Large intestine (tissue), 3 donors: Measurements from ENCODE around the gene IFI44L. TPM values are rescaled to one million over a fixed set of nuclear protein-coding genes. Genes with fewer than 3 reads are reported as not detected.

Source experiments
- DNase-seq, 2 donors: peaks; one replicate each; pipeline versions ENCODE4 v3.0.0 to v3.0.0-alpha.2; 2013
- H3K27ac ChIP-seq: one replicate; pipeline ENCODE4 v1.5.1; 2013; ENCODE audit warnings: low read length
- H3K27me3 ChIP-seq: 2 replicates; pipeline ENCODE4 v1.6.1; 2013; ENCODE audit warnings: low read length; ENCODE audit not compliant: control insufficient read depth, insufficient read depth
- H3K36me3 ChIP-seq: 2 replicates; pipeline ENCODE4 v1.6.1; 2013; ENCODE audit warnings: low read length; ENCODE audit not compliant: control insufficient read depth, insufficient read depth
- H3K4me1 ChIP-seq: one replicate; pipeline ENCODE4 v1.6.1; 2013; ENCODE audit warnings: low read length; ENCODE audit not compliant: control insufficient read depth, insufficient read depth
- H3K4me3 ChIP-seq: one replicate; pipeline ENCODE4 v1.5.1; 2013; ENCODE audit warnings: low read length
- H3K9me3 ChIP-seq: one replicate; pipeline ENCODE4 v1.6.1; 2013; ENCODE audit warnings: mild to moderate bottlenecking, low read depth, low read length, moderate library complexity; ENCODE audit not compliant: control insufficient read depth
- WGBS: methylation state at CpG from one replicate; pipeline ENCODE4 v1.1.5; 2013; ENCODE audit warnings: low lambda C conversion rate; ENCODE audit not compliant: insufficient coverage; 5-methylcytosine and 5-hydroxymethylcytosine counted together
- polyA plus RNA-seq: library from polyadenylated mRNA; unstranded; fragments of 120-200 nt; gene quantifications from one replicate; pipeline ENCODE4 v1.2.1, GENCODE V29; 2013

The IFI44L gene
- polyA plus RNA-seq, 1 donor, result 1.8 TPM

GRCh38 chr1:78682496-78682895, 62.2 kb downstream of the IFI44L start:
- Histone ChIP-seq H3K27me3 (no peaks in the 10 kb centered on the region), H3K4me1 (no peaks in the 10 kb centered on the region), H3K4me3 (no peak overlapping the region), H3K9me3 (no peaks in the 10 kb centered on the region), H3K27ac (no peak overlapping the region), H3K36me3 (no peaks in the 10 kb centered on the region)
- no peak for DNase-seq
- 48% methylated on average over 2 of the region's 3 CpGs for WGBS

GRCh38 chr1:78683079-78683478, 62.8 kb downstream of the IFI44L start:
- no peaks in the 10 kb centered on the region for H3K9me3 ChIP-seq
- H3K4me3 ChIP-seq, result no peak overlapping the region
- no peaks in the 10 kb centered on the region for H3K36me3 ChIP-seq
- no peaks in the 10 kb centered on the region for H3K27me3 ChIP-seq
- H3K4me1 ChIP-seq, result no peaks in the 10 kb centered on the region
- no peak overlapping the region for H3K27ac ChIP-seq
- 83% methylated on average over 1 of the region's 2 CpGs for WGBS
- no peak for DNase-seq

GRCh38 chr1:78687315-78687714, 67.1 kb downstream of the IFI44L start:
- no peak overlapping the region for H3K27ac ChIP-seq
- H3K4me3 ChIP-seq, result no peak overlapping the region
- no peaks in the 10 kb centered on the region for H3K9me3 ChIP-seq
- DNase-seq, result no peak
- WGBS, result no CpG with 5 or more reads among the region's 1 CpG
- no peaks in the 10 kb centered on the region for H3K36me3 ChIP-seq
- H3K4me1 ChIP-seq, result no peaks in the 10 kb centered on the region
- no peaks in the 10 kb centered on the region for H3K27me3 ChIP-seq

- no peak for DNase-seq
- Histone ChIP-seq H3K4me3 (no peak overlapping the region), H3K4me1 (no peaks in the 10 kb centered on the region), H3K27ac (no peak overlapping the region), H3K36me3 (no peaks in the 10 kb centered on the region), H3K9me3 (no peaks in the 10 kb centered on the region), H3K27me3 (no peaks in the 10 kb centered on the region)
- WGBS, result 83% methylated on average over 1 of the region's 2 CpGs
Observed at GRCh38 chr1:78687914-78688313, 67.7 kb downstream of the IFI44L start.

GRCh38 chr1:78688697-78689096, 68.4 kb downstream of the IFI44L start:
- DNase-seq, result no peak
- H3K27me3 ChIP-seq, result no peaks in the 10 kb centered on the region

GRCh38 chr1:78690516-78690915, 70.3 kb downstream of the IFI44L start:
- no peaks in the 10 kb centered on the region for H3K36me3 ChIP-seq
- WGBS, result 100% methylated on average over 1 of the region's 3 CpGs
- H3K4me3 ChIP-seq, result no peak overlapping the region
- H3K27ac ChIP-seq, result no peak overlapping the region
- H3K9me3 ChIP-seq, result no peaks in the 10 kb centered on the region
- no peaks in the 10 kb centered on the region for H3K27me3 ChIP-seq
- DNase-seq, result no peak
- no peaks in the 10 kb centered on the region for H3K4me1 ChIP-seq

More at GRCh38 chr1:78688697-78689096, 68.4 kb downstream of the IFI44L start:
- Histone ChIP-seq H3K4me3 (no peak overlapping the region), H3K4me1 (no peaks in the 10 kb centered on the region), H3K27ac (no peak overlapping the region), H3K36me3 (no peaks in the 10 kb centered on the region), H3K9me3 (no peaks in the 10 kb centered on the region)

- H3K4me1 ChIP-seq, result no peaks in the 10 kb centered on the region
- H3K9me3 ChIP-seq, result no peaks in the 10 kb centered on the region
- no peaks in the 10 kb centered on the region for H3K27me3 ChIP-seq
- no peak overlapping the region for H3K27ac ChIP-seq
- WGBS, result no CpG with 5 or more reads among the region's 4 CpGs
- H3K36me3 ChIP-seq, result no peaks in the 10 kb centered on the region
- no peak for DNase-seq
- H3K4me3 ChIP-seq, result no peak overlapping the region
Observed at GRCh38 chr1:78691995-78692747, 71.9 kb downstream of the IFI44L start.

Other genes starting within 250 kb of the IFI44L start
- 1.3 TPM for gene PTGFR, start 129.5 kb upstream of the IFI44L start, polyA plus RNA-seq
- 14.5 TPM for gene IFI44, start 29.4 kb downstream of the IFI44L start, polyA plus RNA-seq